Liver (tissue), 9 donors: ENCODE measurements around the gene CREB5. TPM values are rescaled to one million over a fixed set of nuclear protein-coding genes. Genes with fewer than 3 reads are reported as not detected.

Experiments used
- DNase-seq: peaks from one replicate; pipeline ENCODE4 v3.0.0-alpha.2; 2017; ENCODE audit warnings: low spot score
- H3K27ac ChIP-seq, 2 donors: one replicate each; pipeline ENCODE4 v1.7.0; 2013; ENCODE audit warnings: inconsistent platforms in 2 of 2, low read length in 2 of 2, control low read depth in 1 of 2, low read depth in 1 of 2, mild to moderate bottlenecking in 1 of 2
- H3K27me3 ChIP-seq, 4 donors: one replicate each; pipeline versions ENCODE4 v1.6.1 to v1.7.0; 2013; ENCODE audit warnings: low read length in 3 of 4, inconsistent platforms in 1 of 4, mild to moderate bottlenecking in 1 of 4, moderate library complexity in 1 of 4; ENCODE audit not compliant: control insufficient read depth in 4 of 4, insufficient read depth in 4 of 4
- H3K36me3 ChIP-seq, 4 donors: one replicate each; pipeline versions ENCODE4 v1.6.1 to v1.7.0; 2013; ENCODE audit warnings: low read length in 3 of 4, mild to moderate bottlenecking in 3 of 4, low read depth in 1 of 4, moderate library complexity in 1 of 4; ENCODE audit not compliant: control insufficient read depth in 4 of 4, insufficient read depth in 3 of 4
- H3K4me1 ChIP-seq, 4 donors: one replicate each; pipeline versions ENCODE4 v1.6.1 to v1.7.0; 2013; ENCODE audit warnings: low read length in 3 of 4, mild to moderate bottlenecking in 3 of 4, moderate library complexity in 1 of 4; ENCODE audit not compliant: control insufficient read depth in 4 of 4, insufficient read depth in 4 of 4
- H3K4me3 ChIP-seq, 3 donors: one replicate each; pipeline versions ENCODE4 v1.6.1 to v1.7.0; 2013; ENCODE audit warnings: low read length in 3 of 3, control low read depth in 1 of 3, low read depth in 1 of 3, mild to moderate bottlenecking in 1 of 3
- H3K9ac ChIP-seq, 2 donors: one replicate each; pipeline ENCODE4 v1.7.0; 2013; ENCODE audit warnings: low read length in 2 of 2, mild to moderate bottlenecking in 2 of 2, moderate library complexity in 2 of 2, control low read depth in 1 of 2, low read depth in 1 of 2
- H3K9me3 ChIP-seq, 4 donors: one replicate each; pipeline versions ENCODE4 v1.6.1 to v1.7.0; 2013; ENCODE audit warnings: low read length in 3 of 4; ENCODE audit not compliant: control insufficient read depth in 4 of 4
- EGR1 ChIP-seq, 2 donors: IDR thresholded peaks; 2 replicates each; pipeline ENCODE4 v1.6.1; 2016 to 2018; ENCODE audit warnings: antibody characterized with exemption in 2 of 2, low read depth in 2 of 2
- FOXA2 ChIP-seq: IDR thresholded peaks from 2 replicates; pipeline ENCODE4 v1.6.1; 2016; ENCODE audit warnings: antibody characterized with exemption
- GABPA ChIP-seq, 2 donors: IDR thresholded peaks in 1 of 2; conservative IDR thresholded peaks in 1 of 2; 2 replicates each; pipeline ENCODE4 v1.6.1; 2016; ENCODE audit warnings: antibody characterized with exemption in 2 of 2, mild to moderate bottlenecking in 1 of 2, moderate library complexity in 1 of 2
- HNF4A ChIP-seq, 2 donors: conservative IDR thresholded peaks; 2 replicates each; pipeline ENCODE4 v1.6.1; 2016; ENCODE audit warnings: antibody characterized with exemption in 2 of 2, mild to moderate bottlenecking in 2 of 2
- HNF4G ChIP-seq: IDR thresholded peaks from 2 replicates; pipeline ENCODE4 v1.6.1; 2016; ENCODE audit warnings: antibody characterized with exemption
- JUND ChIP-seq, 2 donors: IDR thresholded peaks; 2 replicates each; pipeline ENCODE4 v1.6.1; 2016; ENCODE audit warnings: antibody characterized with exemption in 2 of 2
- RAD21 ChIP-seq, 2 donors: IDR thresholded peaks; 2 replicates each; pipeline ENCODE4 v1.6.1; 2016; ENCODE audit warnings: antibody characterized with exemption in 2 of 2, mild to moderate bottlenecking in 2 of 2
- RXRA ChIP-seq, 2 donors: IDR thresholded peaks; 2 replicates each; pipeline ENCODE4 v1.6.1; 2017 to 2018; ENCODE audit warnings: antibody characterized with exemption in 2 of 2, mild to moderate bottlenecking in 1 of 2
- SP1 ChIP-seq: IDR thresholded peaks from 2 replicates; pipeline ENCODE4 v1.6.1; 2018; ENCODE audit warnings: antibody characterized with exemption, mild to moderate bottlenecking
- TAF1 ChIP-seq: conservative IDR thresholded peaks from 2 replicates; pipeline ENCODE4 v1.6.1; 2016; ENCODE audit warnings: antibody characterized with exemption, mild to moderate bottlenecking
- YY1 ChIP-seq: IDR thresholded peaks from 2 replicates; pipeline ENCODE4 v1.6.1; 2016; ENCODE audit warnings: antibody characterized with exemption, mild to moderate bottlenecking
- WGBS: extraction: QIAGEN DNeasy Blood & Tissue Kit; methylation state at CpG from one replicate; pipeline ENCODE4 v1.1.7; 2013; 5-methylcytosine and 5-hydroxymethylcytosine counted together
- polyA plus RNA-seq, 2 donors: library from polyadenylated mRNA; stranded (reverse) in 1 of 2; unstranded in 1 of 2; fragments of 200-250 nt in 1 of 2; fragments of >200 nt in 1 of 2; fragmentation: Nextera tagmentation in 1 of 2; extraction: Ambion mirVana in 1 of 2; gene quantifications; one replicate each; pipeline versions ENCODE4 v1.2.1 to v1.2.3, GENCODE V29; 2013 to 2015
- total RNA-seq, 2 donors: library from RNA; depleted of rRNA; stranded (reverse); fragments of >200 nt; gene quantifications; one replicate each; pipeline ENCODE4 v1.2.3, GENCODE V29; 2014
- TF ChIP-seq, protein P1 (sequence below): IDR thresholded peaks from 2 replicates; pipeline ENCODE4 v1.6.1; 2016; ENCODE audit warnings: antibody characterized with exemption
- TF ChIP-seq, protein P2 (sequence below): IDR thresholded peaks from 2 replicates; pipeline ENCODE4 v1.6.1; 2016; ENCODE audit warnings: antibody characterized with exemption, mild to moderate bottlenecking
- TF ChIP-seq, protein P3 (sequence below): IDR thresholded peaks from 2 replicates; pipeline ENCODE4 v1.6.1; 2016; ENCODE audit warnings: antibody characterized with exemption
- donor health status: healthy.
- donor health status: healthy.
- donor health status: healthy.
- donor health status: healthy.
- donor health status: healthy.

The CREB5 gene
- total and polyA plus RNA-seq, 4 donors = 0.25 to 0.92 (median 0.67) TPM

DNA sequence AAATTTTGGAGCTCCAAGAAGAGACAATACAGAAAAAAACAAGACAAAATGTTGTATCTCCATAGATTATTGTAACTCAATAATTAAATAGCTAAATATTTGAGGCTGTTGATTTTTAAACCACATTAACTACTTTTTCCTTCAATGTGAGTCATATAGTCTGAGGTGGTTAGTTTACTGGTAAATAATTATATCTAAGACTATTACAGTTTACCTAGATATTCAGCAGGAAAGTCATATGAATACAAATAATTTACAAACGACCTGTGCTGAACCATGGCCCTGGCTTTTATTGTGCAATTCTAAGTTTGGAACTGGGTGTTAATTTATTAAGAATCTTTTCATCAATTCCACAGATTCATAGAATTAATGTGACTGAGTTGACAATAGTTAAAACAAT, 22.2 kb downstream of the CREB5 start:
- peaks cover 0 to 6% (median 4%) of the 10 kb centered on the region in 4 donors for H3K27me3 ChIP-seq
- DNase-seq = no peak
- no peaks in the 10 kb centered on the region for H3K36me3 ChIP-seq
- TF ChIP-seq GABPA (IDR thresholded peaks at IDR 0.05 in 1 of 2, conservative IDR thresholded peaks at IDR 0.05 in 1 of 2) = no peak
- TF ChIP-seq, protein P1, sequence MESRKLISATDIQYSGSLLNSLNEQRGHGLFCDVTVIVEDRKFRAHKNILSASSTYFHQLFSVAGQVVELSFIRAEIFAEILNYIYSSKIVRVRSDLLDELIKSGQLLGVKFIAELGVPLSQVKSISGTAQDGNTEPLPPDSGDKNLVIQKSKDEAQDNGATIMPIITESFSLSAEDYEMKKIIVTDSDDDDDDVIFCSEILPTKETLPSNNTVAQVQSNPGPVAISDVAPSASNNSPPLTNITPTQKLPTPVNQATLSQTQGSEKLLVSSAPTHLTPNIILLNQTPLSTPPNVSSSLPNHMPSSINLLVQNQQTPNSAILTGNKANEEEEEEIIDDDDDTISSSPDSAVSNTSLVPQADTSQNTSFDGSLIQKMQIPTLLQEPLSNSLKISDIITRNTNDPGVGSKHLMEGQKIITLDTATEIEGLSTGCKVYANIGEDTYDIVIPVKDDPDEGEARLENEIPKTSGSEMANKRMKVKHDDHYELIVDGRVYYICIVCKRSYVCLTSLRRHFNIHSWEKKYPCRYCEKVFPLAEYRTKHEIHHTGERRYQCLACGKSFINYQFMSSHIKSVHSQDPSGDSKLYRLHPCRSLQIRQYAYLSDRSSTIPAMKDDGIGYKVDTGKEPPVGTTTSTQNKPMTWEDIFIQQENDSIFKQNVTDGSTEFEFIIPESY = no peak
- no peak for TF ChIP-seq YY1
- no peak for TF ChIP-seq HNF4G
- TF ChIP-seq EGR1 (IDR thresholded peaks at IDR 0.05; ENCODE audit: low read depth in 2 of 2) = no peak
- TF ChIP-seq HNF4A (conservative IDR thresholded peaks at IDR 0.05) = no peak
- no peak for TF ChIP-seq JUND (IDR thresholded peaks at IDR 0.05)
- TF ChIP-seq RXRA (IDR thresholded peaks at IDR 0.05) = no peak
- no peak for TF ChIP-seq RAD21 (IDR thresholded peaks at IDR 0.05)
- no peaks in the 10 kb centered on the region for H3K9me3 ChIP-seq
- no peaks in the 10 kb centered on the region for H3K4me1 ChIP-seq
- no peak overlapping the region for H3K27ac ChIP-seq
- H3K9ac ChIP-seq = no peak overlapping the region
- 26% methylated on average over 1 of the region's 1 CpG for WGBS
- H3K4me3 ChIP-seq = no peak overlapping the region

DNA sequence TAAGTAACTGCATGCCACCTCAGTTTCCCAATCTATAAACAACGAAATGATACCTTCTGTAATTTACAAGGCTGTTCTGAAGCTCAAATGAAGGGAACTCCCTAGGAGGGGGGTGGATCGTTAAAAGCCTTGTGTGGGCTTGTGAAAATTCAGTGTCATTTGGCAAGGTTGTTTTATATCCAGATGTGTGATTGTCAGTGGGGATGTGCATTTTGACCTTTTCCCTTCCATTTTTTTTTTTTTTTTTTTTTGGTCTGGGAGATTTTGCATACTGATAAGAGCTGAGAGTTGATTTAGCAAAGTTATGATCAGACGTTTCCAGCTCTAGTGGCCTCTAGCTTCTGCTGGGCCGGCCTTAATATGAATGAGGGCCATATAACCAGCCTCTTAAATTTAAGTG, 22.8 kb downstream of the CREB5 start:
- H3K9ac ChIP-seq = no peak overlapping the region
- H3K9me3 ChIP-seq = no peaks in the 10 kb centered on the region
- no peak overlapping the region for H3K4me3 ChIP-seq
- H3K27ac ChIP-seq = no peak overlapping the region
- H3K36me3 ChIP-seq = no peaks in the 10 kb centered on the region
- WGBS = 68% methylated on average over 4 of the region's 4 CpGs
- TF ChIP-seq HNF4A (conservative IDR thresholded peaks at IDR 0.05) (no peak), RAD21 (IDR thresholded peaks at IDR 0.05) (no peak)
- no peak for DNase-seq
- H3K4me1 ChIP-seq = no peaks in the 10 kb centered on the region
- H3K27me3 ChIP-seq = peaks cover 0 to 6% (median 4%) of the 10 kb centered on the region in 4 donors

DNA sequence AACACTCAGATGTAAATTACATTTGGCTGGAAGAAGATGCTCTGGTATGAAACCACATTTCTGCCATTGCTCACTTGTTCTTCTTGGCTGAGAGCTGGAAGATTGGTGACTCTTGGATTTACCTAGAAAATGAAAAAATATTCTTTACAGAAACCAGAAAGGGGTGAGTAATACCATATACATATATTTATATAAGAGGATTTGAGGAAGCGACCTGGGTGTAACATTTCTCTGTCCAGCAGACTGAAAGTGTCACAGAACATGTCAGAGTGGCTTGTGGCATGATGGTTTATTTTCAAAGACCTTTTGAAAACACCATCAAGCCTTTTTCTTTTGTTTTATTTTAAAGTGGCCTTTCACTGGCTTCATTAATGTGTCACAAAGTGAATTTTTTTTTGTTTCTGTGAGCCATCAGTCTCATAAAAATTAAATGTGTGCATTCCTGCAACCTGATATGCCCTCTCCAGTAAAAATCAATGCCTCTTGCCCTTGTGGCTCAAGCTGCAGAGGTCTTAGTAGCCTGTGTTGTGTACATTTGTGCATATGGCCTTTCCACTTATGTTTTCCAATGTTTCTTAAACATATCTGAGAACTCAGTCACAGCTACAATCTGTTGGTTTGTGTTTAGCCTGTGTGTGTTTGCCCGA, 23.5 kb downstream of the CREB5 start:
- 91% methylated on average over 2 of the region's 2 CpGs for WGBS

More for the DNA sequence above, 23.5 kb downstream of the CREB5 start:
- DNase-seq = no peak
- no peak for TF ChIP-seq SP1
- TF ChIP-seq RXRA (IDR thresholded peaks at IDR 0.05) = no peak
- TF ChIP-seq, protein P2, sequence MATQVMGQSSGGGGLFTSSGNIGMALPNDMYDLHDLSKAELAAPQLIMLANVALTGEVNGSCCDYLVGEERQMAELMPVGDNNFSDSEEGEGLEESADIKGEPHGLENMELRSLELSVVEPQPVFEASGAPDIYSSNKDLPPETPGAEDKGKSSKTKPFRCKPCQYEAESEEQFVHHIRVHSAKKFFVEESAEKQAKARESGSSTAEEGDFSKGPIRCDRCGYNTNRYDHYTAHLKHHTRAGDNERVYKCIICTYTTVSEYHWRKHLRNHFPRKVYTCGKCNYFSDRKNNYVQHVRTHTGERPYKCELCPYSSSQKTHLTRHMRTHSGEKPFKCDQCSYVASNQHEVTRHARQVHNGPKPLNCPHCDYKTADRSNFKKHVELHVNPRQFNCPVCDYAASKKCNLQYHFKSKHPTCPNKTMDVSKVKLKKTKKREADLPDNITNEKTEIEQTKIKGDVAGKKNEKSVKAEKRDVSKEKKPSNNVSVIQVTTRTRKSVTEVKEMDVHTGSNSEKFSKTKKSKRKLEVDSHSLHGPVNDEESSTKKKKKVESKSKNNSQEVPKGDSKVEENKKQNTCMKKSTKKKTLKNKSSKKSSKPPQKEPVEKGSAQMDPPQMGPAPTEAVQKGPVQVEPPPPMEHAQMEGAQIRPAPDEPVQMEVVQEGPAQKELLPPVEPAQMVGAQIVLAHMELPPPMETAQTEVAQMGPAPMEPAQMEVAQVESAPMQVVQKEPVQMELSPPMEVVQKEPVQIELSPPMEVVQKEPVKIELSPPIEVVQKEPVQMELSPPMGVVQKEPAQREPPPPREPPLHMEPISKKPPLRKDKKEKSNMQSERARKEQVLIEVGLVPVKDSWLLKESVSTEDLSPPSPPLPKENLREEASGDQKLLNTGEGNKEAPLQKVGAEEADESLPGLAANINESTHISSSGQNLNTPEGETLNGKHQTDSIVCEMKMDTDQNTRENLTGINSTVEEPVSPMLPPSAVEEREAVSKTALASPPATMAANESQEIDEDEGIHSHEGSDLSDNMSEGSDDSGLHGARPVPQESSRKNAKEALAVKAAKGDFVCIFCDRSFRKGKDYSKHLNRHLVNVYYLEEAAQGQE = no peak
- TF ChIP-seq, protein P3, sequence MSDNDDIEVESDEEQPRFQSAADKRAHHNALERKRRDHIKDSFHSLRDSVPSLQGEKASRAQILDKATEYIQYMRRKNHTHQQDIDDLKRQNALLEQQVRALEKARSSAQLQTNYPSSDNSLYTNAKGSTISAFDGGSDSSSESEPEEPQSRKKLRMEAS = no peak
- TF ChIP-seq YY1 = no peak
- no peak for TF ChIP-seq RAD21 (IDR thresholded peaks at IDR 0.05)
- no peak for TF ChIP-seq GABPA (IDR thresholded peaks at IDR 0.05 in 1 of 2, conservative IDR thresholded peaks at IDR 0.05 in 1 of 2)
- TF ChIP-seq HNF4G = no peak
- no peak for TF ChIP-seq TAF1
- TF ChIP-seq FOXA2 = no peak
- TF ChIP-seq, protein P1 = no peak
- TF ChIP-seq EGR1 (IDR thresholded peaks at IDR 0.05; ENCODE audit: low read depth in 2 of 2) = no peak
- peaks cover 0 to 6% (median 4%) of the 10 kb centered on the region in 4 donors for H3K27me3 ChIP-seq
- H3K4me3 ChIP-seq = no peak overlapping the region
- no peaks in the 10 kb centered on the region for H3K9me3 ChIP-seq
- no peak overlapping the region for H3K27ac ChIP-seq
- no peaks in the 10 kb centered on the region for H3K36me3 ChIP-seq
- no peaks in the 10 kb centered on the region for H3K4me1 ChIP-seq
- no peak overlapping the region for H3K9ac ChIP-seq
